GM18499 (cell line): Measurements from ENCODE around the gene NUP107.
A peak's percentile ranks its signal among the peaks of the same experiment; 100 is the strongest.
"Not testable (repeated sequence)": the region's sequence is repeated elsewhere in the genome, so short reads cannot be mapped to it uniquely, and the experiment has no call there.

Source experiments
- ATAC-seq: cut with Tn5 transposase; IDR thresholded peaks from one replicate; pipeline ENCODE4 v1.9.1; 2021; ENCODE audit warnings: moderate number of reproducible peaks; ENCODE audit not compliant: insufficient read depth, unreplicated experiment

NUP107 gene

DNA sequence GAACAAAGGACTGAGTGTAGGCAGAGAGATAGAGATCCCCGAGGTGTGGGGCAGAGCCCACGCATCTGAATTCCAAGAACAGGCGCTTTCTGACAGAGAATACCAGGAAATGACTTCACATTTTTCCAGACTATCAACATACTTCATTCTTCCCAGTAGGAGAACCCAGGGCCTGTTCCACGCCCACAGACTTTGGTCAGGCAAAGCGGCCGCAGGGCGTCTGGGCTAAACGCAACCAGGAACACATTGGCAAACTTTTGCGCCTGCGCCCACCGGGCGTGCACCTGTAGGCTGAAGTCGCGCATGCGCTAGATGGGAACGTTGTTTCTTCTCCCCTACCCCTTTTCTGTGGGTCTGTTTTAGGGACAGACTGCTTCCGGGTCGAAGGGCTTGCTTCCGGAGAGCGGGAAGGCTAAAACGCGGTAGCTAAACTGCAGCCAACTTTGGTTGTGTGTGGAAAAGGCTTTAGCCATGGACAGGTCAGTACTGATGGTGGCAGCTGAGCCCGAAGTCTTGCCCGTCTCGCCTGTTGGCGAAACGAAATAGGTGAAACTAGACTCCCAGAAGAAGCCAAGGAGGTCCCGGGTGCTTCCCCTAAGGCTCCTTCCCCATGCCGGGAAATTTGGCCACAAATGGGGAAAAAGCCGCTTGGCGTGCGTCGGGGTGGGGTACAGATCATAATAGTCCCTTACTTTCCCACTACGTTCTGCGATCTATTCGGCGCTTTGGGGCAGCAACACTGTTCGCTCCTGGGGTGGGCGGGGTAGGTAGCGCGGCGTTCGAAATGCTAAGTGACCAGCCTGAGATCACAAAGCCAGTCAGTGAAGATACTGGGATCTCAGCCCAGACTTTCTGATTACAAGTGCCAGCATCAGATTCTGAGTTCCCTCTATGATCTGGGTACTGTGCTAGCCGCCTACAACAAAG, at the start of gene NUP107:
TSS of gene NUP107 (plus strand) at position 384 of the 927 bp plus-strand sequence. CDS start at position 472, 88 bp downstream.
- ATAC-seq: peak; percentile 94

DNA sequence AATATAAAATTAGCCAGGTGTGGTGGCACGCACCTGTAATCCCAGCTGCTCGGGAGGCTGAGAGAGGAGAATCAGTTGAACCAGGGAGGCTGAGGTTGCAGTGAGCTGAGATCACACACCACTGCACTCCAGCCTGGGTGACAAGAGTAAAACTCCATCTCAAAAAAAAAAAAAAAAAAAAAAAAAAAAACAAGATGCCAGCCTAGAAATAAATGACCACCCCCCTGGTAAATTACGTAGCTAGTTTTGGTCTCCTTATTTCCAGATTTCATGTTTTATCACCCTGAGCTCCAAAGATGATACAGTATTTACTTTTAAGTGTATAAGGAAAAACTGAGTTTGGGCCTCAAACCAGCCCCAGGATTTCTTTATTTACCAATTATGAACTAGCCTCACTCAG, 49.3 kb upstream of the NUP107 start:
- ATAC-seq: not testable (repeated sequence)

DNA sequence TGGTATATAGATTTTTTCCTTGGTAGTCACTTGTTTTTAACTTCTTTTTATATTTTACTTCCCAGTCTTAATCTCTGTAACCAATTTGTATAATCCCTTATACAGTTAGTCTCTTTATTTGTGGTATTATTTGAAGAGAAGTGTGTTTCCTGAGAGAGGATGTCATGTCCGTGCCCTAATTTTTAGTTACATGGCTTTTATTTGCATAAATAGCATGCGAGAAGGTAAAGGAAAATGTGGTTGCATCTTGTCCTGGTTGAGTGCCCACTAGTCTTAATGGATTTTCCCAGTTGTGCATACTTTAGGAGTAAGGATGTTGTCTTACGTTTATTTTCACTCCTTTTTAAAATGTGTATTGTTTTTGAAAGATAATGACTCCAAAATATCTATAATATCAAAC, 48.6 kb upstream of the NUP107 start:
- ATAC-seq: no peak

GRCh38 chr12:68638721-68639395, 47.9 kb upstream of the NUP107 start:
- no peak for ATAC-seq

- ATAC-seq: no peak
Measured at GRCh38 chr12:68639396-68639767, 47.4 kb upstream of the NUP107 start.

GRCh38 chr12:68641138-68641537, 45.6 kb upstream of the NUP107 start:
- peak; percentile 69 for ATAC-seq

GRCh38 chr12:68646484-68646883, 40.3 kb upstream of the NUP107 start:
- ATAC-seq: no peak

- no peak for ATAC-seq
Measured at GRCh38 chr12:68647507-68647906, 39.3 kb upstream of the NUP107 start.

DNA sequence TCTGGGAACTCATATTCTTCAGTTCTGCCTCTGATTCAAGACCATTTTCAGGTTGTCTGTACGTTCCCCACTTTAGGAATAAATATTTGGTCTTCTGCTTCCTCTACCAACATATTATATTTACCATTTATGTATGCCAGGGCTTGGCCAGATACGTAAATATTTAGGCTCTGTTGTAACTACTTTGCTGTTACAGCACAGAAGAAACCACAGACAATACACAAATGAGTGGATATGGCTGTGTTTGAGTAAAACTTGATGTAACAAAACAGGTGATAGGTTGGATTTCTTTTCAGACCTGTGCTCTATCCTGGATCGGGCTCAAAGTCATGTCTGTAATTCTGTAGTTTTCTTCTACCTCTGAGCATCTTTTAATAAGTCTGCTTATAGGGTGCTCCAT, 38.6 kb upstream of the NUP107 start:
- ATAC-seq: no peak

- no peak for ATAC-seq
Measured at GRCh38 chr12:68665016-68665569, 21.7 kb upstream of the NUP107 start.

DNA sequence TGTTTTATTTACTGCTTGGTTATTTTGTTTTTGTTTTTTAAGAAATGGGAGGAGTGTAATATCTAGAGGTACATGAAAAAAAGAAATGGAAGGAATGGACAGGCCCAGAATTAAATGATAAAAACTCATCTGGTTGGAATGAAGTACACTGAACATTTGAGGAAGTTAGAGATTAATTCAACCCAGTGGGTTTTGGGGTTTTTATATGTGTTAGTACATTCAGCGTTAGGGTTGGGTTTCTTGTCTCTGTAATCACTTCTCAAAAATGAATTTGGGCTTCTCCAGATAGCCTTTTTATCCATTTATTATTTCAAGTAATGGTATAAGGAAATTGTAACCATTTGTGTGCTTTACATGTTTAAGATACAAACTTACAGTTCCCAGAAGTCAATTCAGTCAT, 19.5 kb upstream of the NUP107 start:
- no peak for ATAC-seq

DNA sequence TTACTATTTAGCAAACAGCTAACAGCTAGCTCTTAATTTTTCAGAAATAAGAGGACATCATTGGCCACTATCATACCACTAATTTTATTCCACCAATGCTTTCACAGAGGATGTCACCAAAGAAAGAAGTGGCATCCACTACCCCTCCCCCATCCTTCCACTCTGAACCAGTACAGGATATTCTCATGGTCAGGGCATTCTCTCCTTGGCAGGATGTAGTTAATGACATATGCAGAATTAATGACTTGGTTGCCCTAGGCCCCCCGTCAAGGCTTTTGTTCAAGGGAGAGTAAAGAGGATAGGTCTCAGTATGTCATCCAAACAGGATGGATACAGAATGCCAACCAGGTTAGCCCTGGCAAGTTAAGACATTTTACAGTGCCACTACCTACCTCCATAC, 18.9 kb upstream of the NUP107 start:
- no peak for ATAC-seq

DNA sequence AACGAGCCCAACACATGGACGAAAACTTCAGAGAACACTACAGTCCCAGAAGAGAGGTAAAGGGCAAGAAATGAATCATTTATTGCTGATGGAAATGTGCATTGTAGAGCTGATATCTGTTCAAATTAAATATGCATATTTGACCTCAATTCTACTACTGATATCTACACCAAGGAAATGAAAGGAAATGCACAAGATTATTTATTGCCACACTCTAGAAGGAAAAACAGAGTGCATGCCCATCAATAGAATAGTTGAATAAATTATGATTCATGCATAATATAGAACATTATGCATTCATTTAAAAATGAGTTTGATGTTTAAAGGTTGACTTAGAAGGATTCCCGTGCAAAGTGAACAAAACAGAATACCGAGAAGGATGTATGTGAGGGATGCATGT, 15.6 kb upstream of the NUP107 start:
- ATAC-seq: no peak

- no peak for ATAC-seq
Measured at GRCh38 chr12:68673788-68674187, 13.0 kb upstream of the NUP107 start.

GRCh38 chr12:68674376-68674775, 12.4 kb upstream of the NUP107 start:
- ATAC-seq: no peak

- ATAC-seq: no peak
Measured at GRCh38 chr12:68675101-68675842, 11.5 kb upstream of the NUP107 start.

DNA sequence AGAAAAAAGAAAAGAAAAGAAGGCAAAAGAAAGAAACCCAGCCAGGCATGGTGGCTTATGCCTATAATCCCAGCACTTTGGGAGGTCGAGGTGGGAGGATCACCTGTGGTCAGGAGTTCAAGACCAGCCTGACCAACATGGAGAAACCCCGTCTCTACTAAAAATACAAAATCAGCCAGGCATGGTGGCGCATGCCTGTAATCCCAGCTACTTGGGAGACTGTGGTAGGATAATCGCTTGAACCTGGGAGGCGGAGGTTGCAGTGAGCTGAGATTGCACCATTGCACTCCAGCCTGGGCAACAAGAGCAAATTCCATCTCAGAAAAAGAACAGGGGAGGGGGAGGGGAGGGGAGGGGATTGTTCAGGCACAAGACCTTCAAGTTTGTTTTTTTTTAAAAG, 9.9 kb upstream of the NUP107 start:
- ATAC-seq: not testable (repeated sequence)

DNA sequence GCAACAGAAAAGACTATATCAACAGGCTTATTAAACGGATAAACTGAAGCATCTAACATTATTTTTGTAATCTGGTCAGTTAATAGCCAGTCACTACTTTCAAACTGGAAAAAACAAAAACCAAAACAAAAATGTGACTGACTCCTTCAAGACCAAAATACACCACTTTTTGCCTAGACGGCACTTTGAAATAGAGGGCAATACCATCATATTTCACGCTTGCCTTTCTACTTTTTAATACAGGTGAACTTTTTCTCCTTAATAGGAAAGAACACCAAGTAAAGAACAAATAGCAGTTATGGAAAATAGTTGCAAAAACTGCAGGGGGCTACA, 550 bp upstream of the NUP107 start:
- no peak for ATAC-seq

DNA sequence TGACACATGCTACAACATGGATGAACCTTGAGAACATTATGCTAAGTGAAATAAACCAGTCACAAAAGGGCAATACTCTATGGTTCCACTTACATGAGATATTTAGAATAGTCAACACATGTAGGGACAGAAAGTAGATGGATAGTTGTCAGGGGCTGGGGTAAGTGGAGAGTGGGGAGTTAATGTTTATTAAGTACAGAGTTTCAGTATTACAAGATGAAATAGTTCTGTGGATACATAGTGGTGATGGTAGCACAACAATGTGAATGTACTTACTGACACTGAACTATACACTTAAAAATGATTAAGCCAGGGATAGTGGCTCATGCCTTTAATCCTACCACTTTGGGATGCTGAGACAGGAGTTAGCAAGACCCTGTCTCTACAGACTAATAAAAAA, 8.7 kb downstream of the NUP107 start:
- no peak for ATAC-seq

DNA sequence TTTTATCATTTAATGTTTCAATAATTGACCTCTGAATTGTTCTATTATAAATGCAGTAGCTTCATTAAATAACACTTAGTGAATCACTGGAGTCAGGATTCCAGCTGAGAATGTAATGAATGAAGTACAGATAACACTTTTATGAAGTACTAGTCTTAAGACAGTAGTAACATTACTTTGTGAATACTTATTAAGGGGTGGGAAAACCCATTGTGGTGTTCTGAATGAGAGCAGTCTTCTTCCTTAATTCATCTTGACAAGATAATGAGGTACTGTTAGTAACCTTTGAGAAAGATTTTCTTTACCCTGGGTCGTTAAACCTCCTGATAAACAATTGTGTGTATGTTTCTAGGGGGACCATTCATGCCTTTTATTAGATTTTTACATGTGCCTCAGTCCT, 12.7 kb downstream of the NUP107 start:
- no peak for ATAC-seq

- no peak for ATAC-seq
Measured at GRCh38 chr12:68727776-68728175, 41.0 kb downstream of the NUP107 start.
